Type B pancreatic cell (in vitro differentiated cells): ENCODE measurements around the gene HHAT. TPM values are rescaled to one million over a fixed set of nuclear protein-coding genes. Genes with fewer than 3 reads are reported as not detected.

Source experiments
- DNase-seq: peaks from one replicate; pipeline ENCODE4 v3.0.0; 2021; ENCODE audit warnings: mixed read lengths; ENCODE audit not compliant: unreplicated experiment; ENCODE audit errors: extremely low spot score
- H3K27ac Mint-ChIP-seq: 2 replicates; pipeline ENCODE4 v1.8.0; 2021; ENCODE audit warnings: mild to moderate bottlenecking, mixed read lengths
- H3K27me3 Mint-ChIP-seq: 2 replicates; pipeline ENCODE4 v1.8.0; 2021; ENCODE audit warnings: mixed read lengths
- H3K36me3 Mint-ChIP-seq: 2 replicates; pipeline ENCODE4 v1.8.0; 2021; ENCODE audit warnings: mixed read lengths
- H3K4me1 Mint-ChIP-seq: one replicate; pipeline ENCODE4 v1.8.0; 2021; ENCODE audit warnings: mixed read lengths; ENCODE audit not compliant: unreplicated experiment
- H3K4me3 Mint-ChIP-seq: 2 replicates; pipeline ENCODE4 v1.8.0; 2021; ENCODE audit warnings: mild to moderate bottlenecking, mixed read lengths
- H3K9me3 Mint-ChIP-seq: 2 replicates; pipeline ENCODE4 v1.8.0; 2021; ENCODE audit warnings: mixed read lengths
- total RNA-seq: library from RNA; stranded (reverse); gene quantifications from 2 replicates; pipeline ENCODE4 v1.2.1, GENCODE V29; 2021; ENCODE audit warnings: low replicate concordance
- TF ChIP-seq, protein P1 (sequence below): fragments of 200-600 bp; sonication (generic); conservative IDR thresholded peaks from 2 replicates; pipeline ENCODE4 v1.5.0; 2021; ENCODE audit warnings: antibody characterized with exemption, mild to moderate bottlenecking

Gene HHAT
- total RNA-seq, 1 donor from 2014 or later: 9.0 TPM

DNA sequence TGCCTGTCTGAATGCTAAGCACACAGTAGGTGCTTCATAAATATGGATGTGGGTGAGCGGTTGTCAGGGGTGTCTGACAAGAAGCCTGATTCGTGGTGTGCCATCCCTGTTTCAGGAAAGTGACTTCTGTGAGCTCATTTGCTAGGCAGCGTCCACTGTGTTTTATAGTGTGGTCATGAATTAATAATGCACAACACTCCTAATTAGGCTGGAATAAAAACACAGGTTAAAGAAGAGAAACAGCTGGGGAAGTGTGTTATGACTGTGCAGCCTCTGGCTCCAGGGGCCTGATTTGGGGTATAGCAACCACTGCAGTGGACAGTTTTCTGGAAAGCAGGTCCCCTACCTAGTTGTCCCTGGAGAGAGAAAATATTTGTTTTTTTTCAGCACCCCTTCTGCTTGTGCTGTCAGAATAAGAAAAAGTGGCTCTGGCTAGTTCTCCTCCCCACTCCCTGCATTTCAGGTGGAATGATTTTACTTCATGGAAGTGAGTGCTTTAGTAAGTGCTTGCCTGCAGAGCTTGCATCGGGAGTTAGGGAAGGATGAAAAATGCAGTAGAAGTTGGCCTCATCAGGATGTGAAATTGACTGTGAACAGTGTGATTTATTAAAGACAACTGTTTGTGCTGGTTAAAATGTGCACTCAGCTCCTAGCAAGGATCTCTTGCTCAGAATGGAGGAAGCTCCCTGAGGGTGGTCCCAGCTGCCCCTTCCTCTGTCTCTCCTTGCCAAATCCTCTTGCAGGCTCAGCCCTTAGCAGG is 333.8 kb downstream of the HHAT start:
- peaks cover 4% of the 10 kb centered on the region for H3K27me3 Mint-ChIP-seq
- DNase-seq: no peak
- no peaks in the 10 kb centered on the region for H3K9me3 Mint-ChIP-seq
- TF ChIP-seq, protein P1, sequence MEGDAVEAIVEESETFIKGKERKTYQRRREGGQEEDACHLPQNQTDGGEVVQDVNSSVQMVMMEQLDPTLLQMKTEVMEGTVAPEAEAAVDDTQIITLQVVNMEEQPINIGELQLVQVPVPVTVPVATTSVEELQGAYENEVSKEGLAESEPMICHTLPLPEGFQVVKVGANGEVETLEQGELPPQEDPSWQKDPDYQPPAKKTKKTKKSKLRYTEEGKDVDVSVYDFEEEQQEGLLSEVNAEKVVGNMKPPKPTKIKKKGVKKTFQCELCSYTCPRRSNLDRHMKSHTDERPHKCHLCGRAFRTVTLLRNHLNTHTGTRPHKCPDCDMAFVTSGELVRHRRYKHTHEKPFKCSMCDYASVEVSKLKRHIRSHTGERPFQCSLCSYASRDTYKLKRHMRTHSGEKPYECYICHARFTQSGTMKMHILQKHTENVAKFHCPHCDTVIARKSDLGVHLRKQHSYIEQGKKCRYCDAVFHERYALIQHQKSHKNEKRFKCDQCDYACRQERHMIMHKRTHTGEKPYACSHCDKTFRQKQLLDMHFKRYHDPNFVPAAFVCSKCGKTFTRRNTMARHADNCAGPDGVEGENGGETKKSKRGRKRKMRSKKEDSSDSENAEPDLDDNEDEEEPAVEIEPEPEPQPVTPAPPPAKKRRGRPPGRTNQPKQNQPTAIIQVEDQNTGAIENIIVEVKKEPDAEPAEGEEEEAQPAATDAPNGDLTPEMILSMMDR: no peak
- H3K4me1 Mint-ChIP-seq: peaks cover 5% of the 10 kb centered on the region
- no peak overlapping the region for H3K27ac Mint-ChIP-seq
- H3K36me3 Mint-ChIP-seq: no peaks in the 10 kb centered on the region
- H3K4me3 Mint-ChIP-seq: no peak overlapping the region

DNA sequence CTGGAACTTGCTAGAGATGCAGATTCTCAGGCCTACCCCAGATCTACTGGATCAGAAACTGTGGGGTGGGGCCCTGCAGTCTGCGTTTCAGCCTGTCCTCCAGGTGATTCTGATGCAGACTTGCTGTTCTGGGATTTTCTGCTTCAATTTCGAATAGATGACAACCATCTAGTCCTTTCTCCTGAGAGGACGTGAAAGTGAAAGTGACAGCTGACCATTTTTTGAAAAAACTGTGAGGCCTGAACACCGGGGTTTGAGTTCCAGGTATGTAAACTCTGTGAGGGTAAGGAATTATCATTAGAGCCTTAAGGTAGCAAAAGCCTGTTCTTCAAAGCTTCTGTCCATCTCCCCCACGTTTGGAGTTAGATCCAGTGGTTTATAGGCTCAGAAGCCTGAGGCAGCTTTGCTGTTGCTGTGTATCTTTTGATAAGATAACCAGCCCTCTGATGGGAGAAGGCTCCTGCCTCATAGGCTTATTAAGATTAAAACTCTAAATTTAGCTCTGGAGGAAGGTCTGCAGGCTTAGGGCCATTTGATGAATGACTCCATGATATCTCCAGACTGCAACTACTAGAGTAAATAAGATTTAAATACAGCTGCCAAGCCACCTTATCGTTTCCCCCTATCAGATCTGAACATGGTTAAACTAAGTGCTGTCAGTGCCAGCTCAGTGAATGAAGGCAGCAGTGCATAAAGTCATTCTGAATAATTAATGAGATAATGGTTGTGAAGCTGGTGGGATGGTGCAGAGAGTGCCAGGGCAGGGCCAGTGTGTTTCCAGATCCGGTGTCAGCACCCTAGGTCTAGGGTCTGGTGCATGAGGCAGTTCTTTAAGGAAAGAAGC is 335.2 kb downstream of the HHAT start:
- peaks cover 5% of the 10 kb centered on the region for H3K4me1 Mint-ChIP-seq
- no peaks in the 10 kb centered on the region for H3K9me3 Mint-ChIP-seq
- H3K36me3 Mint-ChIP-seq: no peaks in the 10 kb centered on the region
- TF ChIP-seq, protein P1: no peak
- DNase-seq: no peak
- no peak overlapping the region for H3K27ac Mint-ChIP-seq
- H3K27me3 Mint-ChIP-seq: peaks cover 4% of the 10 kb centered on the region
- no peak overlapping the region for H3K4me3 Mint-ChIP-seq

DNA sequence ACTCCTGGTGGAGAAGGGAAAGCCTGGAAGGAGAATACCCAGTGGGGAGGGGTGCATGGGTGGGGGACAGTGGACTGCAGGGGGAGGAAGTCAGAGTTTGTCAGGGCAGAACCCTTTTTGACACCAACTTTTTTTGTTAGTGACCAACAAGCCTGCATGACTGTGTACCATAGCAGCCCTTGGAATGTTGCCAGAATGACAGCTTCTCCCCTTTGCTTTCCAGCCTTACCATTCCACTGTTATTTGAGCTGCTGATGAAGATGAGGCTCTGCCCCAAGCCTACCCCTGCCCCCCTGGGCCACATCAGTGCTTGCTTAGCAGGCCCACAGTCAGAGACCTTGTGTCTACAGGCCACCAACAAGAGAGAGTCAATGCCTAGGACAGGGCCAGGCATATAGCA is 341.2 kb downstream of the HHAT start:
- H3K4me1 Mint-ChIP-seq: no peaks in the 10 kb centered on the region
- H3K36me3 Mint-ChIP-seq: no peaks in the 10 kb centered on the region
- H3K4me3 Mint-ChIP-seq: no peak overlapping the region
- DNase-seq: no peak
- no peaks in the 10 kb centered on the region for H3K27me3 Mint-ChIP-seq
- no peaks in the 10 kb centered on the region for H3K9me3 Mint-ChIP-seq
- H3K27ac Mint-ChIP-seq: no peak overlapping the region
- TF ChIP-seq, protein P1: no peak

DNA sequence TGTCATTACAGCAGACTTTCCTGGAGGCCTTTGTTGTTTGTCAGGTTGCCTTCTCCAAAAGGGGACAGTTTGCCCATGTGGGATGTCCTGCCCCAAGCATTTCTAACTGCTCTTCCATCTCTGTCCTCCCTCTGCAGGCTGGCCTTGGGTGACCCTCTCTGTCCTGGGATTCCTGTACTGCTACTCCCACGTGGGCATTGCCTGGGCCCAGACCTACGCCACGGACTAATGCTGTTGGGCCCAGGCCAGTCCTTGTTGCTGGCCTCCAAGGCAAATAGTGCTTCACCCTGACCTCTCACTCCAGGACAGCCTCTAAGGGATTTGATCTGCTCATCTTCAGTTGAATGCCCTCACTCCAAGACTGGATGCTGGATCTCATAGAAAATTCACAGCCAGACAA is 345.4 kb downstream of the HHAT start:
- Mint-ChIP-seq H3K36me3 (no peaks in the 10 kb centered on the region), H3K27me3 (no peaks in the 10 kb centered on the region), H3K27ac (no peak overlapping the region), H3K9me3 (no peaks in the 10 kb centered on the region), H3K4me1 (no peaks in the 10 kb centered on the region), H3K4me3 (no peak overlapping the region)
- TF ChIP-seq, protein P1: no peak
- no peak for DNase-seq

DNA sequence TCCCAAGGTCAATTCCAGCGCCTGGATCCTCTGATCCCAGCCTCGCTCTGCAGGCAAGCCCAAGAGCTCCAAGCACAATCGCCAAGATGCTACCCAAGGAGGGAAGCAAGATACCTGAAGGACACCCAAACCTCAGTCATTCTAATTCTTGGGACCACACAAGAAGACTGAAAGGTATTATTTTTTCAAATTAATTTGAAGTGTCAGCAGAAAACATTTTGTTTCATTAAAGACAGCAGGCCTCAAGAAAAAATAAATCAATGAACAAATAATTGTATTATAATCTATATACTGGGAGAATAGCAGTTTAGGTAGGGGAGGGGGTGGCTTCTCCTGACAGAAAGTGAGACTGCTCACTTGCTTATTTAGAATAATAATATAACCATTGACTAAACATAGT is 347.8 kb downstream of the HHAT start:
- no peaks in the 10 kb centered on the region for H3K9me3 Mint-ChIP-seq
- no peaks in the 10 kb centered on the region for H3K27me3 Mint-ChIP-seq
- H3K36me3 Mint-ChIP-seq: peaks cover 3% of the 10 kb centered on the region
- TF ChIP-seq, protein P1: no peak
- no peak overlapping the region for H3K4me3 Mint-ChIP-seq
- DNase-seq: no peak
- no peak overlapping the region for H3K27ac Mint-ChIP-seq
- H3K4me1 Mint-ChIP-seq: no peaks in the 10 kb centered on the region
